Stimulated activated CD8-positive, alpha-beta memory T cell treated with anti-CD3 and anti-CD28 coated beads, Interleukin-12 subunit alpha, Interleukin-12 subunit beta, amount 100 ng/mL, for 4 hours (primary cell): Measurements from ENCODE around the gene SERPINB2.

ENCODE experiments used
- DNase-seq: peaks from one replicate; pipeline ENCODE4 v3.0.0-alpha.2; 2020; ENCODE audit warnings: low read depth

The SERPINB2 gene, protein sequence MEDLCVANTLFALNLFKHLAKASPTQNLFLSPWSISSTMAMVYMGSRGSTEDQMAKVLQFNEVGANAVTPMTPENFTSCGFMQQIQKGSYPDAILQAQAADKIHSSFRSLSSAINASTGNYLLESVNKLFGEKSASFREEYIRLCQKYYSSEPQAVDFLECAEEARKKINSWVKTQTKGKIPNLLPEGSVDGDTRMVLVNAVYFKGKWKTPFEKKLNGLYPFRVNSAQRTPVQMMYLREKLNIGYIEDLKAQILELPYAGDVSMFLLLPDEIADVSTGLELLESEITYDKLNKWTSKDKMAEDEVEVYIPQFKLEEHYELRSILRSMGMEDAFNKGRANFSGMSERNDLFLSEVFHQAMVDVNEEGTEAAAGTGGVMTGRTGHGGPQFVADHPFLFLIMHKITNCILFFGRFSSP

DNA sequence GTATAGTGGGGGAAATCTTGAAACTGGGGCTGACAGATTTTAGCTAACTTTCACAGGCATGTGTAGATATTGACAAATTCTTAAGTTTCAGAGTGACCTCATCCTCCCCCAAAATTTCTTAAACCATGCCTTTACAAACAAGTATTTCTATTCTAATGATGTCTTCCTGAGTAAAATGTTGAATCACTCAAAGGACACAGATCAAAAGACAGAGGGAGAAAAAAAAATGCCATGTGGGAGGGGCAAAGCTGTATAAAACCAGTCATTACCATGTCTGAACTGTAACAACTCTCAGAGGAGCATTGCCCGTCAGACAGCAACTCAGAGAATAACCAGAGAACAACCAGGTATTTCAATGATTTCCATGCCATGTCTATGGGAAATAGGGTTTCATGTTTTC is at the start of gene SERPINB2:
SERPINB2 (plus strand) TSS at position 282 of the 400 bp plus-strand sequence. CDS start 3,740 bp downstream, outside the sequence.
- DNase-seq = no peak

DNA sequence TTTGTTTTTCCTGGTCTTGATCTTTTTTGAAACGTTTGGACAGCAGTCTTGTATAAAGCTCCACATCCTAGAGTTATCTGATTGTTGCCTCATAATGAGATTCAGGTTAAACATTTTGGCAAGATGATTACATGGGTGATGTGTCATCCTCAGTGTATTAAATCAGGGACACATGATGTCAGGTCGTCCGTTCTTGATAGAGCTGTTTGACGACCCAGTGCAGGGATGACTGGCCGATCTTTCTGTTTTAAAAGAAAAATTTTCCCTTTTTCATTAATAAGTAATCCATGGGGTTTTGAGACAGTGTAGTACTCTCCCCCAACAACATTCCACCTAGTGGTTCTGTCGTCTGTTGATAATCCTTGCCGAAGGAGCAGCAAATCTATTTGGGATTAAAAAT is 44.5 kb upstream of the SERPINB2 start:
- DNase-seq = no peak

DNA sequence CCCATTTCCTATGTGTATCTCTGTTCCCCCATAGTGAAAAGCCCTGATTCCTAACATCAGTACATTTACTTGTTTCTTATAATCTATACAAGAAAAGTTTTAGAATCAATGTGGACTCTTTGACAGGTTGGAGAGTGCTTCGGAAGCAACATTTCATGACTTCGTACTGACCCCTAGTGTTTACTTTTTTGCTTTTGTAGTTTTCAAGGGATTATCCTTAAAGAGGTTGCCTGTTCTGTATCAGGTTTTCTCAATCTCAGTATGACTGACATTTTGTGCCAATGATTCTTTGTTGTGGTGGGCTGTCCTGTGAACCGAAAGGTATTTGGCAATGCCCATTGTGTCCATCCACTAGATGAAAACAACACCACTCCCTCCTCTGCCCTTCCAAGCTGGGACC is 43.3 kb upstream of the SERPINB2 start:
- DNase-seq = no peak

DNA sequence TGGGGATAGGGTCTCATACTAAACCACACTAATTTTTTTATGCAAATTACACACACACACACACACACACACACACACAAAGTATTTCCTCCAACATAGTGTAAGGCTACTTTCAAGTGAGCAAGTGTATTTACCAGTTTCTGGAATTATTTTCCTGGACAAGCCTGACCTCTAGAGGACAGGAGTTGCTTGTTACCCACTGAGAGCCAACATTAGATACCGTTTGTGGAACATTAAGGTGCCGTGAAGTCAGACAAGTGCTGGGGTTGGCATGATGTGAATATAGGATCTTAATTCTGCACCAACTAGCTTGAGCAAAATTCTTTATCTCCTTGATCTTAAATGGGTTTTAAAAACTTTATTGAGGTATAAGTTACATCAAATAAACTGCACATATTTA is 39.3 kb upstream of the SERPINB2 start:
- DNase-seq = no peak

DNA sequence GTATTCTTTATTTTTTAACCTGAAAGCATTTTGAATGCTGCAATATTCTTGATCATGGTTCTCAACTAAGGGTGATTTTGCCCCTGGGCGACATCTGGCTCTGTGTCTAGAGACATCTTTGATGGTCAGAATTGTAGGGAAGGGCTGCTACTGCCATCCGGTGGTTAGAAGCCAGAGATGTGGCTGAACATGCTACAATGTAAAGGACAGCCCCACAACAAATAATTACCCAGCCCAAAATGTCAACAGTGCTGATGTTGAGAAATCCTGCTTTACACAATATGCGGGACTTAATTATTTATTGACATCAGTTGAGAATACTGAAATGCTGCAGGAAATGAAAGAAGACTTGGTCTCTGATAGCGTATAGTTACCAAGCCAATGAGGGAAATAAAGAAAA is 37.5 kb upstream of the SERPINB2 start:
- no peak for DNase-seq

DNA sequence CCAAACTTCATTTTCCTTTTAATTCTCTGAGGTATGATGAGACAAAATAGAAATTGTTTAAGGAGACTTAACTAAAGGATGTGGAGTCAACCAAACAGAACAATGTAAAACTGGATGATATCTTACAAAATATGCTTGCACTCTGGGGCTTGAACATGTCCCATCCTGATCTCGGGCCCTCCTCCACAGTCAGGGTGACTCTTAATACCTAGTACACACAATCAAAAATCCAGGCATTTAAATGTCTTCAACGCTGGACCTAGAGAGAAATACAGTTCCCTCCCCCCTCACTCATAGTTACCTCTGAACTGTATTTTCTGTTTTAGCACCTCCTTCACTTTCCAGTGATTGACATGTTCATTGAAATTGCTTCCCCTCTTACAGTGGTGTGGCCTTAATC is 36.9 kb upstream of the SERPINB2 start:
- DNase-seq = no peak

DNA sequence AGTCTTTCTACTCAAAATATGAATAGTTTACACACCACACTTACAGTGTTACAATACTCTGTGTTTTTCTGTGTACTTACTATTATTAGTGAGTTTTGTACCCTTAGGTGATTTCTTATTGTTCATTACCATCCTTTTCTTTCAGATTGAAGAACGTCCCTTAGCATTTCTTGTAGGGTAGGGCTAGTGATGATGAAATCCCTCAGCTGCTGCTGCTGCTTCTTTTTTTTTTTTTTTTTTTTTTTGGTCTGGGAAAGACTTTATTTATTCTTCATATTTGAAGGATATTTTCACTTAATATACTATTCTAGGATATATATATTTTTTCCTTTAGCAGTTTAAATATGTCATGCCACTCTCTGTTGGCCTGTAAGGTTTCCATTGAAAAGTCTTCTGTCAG is 29.0 kb upstream of the SERPINB2 start:
- no peak for DNase-seq

DNA sequence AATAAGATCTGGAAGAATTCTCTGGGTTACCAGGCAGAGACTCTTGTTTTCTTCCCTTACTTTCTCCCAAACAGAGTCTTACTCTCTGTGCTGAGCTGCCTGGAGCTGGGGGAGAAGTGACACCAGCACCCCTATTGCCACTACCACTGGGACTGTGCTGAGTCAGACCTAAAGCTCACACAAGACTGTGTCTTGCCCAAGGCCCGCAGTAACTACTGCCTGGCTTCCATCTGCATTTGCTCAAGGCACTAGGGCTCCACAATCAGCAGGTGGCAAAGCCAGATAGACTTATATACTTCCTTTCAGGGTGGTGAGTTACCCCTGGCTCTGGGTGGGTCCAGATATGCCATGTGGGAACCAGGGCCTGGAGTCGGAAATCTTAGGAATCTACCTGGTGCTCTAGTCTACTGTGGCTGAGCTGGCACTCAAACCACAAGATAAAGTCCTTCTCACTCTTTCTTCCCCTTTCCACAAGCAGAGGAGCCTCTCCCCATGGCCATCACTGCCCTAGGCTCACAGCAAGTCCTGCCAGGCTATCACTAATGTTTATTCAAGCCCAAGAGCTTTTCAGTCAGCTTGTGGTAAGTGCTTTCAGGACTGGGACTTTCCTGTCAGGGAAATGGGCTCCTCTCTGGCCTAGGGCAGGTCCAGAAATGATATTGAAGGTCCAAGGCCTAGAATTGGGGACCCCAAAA is 27.6 kb upstream of the SERPINB2 start:
- no peak for DNase-seq

DNA sequence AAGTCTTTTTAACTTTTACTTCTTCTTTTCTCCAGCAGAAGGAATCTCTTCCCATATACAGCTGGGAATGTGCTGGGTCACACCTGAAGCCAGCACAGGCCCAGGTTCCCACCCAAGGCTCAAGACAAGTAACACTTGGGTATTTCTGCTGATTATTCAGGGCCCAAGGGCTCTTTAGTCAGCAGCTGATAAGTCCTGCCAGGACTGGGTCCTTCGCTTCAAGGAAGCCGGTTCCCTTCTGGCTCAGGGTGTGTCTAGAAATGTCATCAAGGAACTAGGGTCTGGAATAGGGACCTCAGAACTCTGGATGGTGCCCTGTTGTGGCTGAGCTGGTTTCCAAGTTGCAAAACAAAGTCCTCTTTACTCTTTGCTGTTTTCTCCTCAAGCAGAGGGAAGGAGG is 27.0 kb upstream of the SERPINB2 start:
- no peak for DNase-seq

DNA sequence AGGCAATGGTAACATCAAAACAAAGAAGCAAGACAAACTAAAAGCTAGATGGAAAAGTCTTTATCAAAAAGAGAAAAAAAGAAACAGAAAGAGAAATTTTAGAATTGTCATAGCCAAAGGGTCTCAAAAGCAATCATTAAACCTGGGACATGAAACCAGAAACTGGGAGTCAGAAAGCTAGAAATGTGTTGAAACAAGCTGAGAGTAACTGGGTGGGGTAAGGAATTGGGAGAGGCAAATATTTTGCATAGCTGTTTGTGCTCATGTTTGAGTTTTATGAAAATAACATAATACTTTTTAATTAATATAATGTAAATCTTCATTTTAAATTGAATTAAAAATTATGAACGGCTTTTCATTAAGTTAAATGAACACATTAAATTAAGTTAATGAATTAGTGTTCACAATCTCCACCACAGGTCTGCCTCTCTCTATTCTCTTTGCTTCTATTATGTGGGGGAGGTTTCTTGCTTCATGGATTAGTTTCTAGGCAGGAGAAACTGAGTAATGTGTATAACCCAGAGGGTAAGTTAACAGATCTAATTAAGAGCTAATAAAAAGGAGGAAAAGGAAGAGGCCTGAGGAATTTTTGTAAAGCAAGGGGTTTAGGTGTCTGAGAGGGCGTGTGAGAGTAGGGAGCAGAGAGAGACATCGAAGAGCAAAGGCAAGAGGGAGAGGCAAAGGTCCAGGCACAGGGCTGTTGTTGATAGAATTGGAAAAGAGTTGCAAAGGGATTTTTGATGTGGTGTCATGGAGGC is 20.0 kb upstream of the SERPINB2 start:
- DNase-seq = no peak

DNA sequence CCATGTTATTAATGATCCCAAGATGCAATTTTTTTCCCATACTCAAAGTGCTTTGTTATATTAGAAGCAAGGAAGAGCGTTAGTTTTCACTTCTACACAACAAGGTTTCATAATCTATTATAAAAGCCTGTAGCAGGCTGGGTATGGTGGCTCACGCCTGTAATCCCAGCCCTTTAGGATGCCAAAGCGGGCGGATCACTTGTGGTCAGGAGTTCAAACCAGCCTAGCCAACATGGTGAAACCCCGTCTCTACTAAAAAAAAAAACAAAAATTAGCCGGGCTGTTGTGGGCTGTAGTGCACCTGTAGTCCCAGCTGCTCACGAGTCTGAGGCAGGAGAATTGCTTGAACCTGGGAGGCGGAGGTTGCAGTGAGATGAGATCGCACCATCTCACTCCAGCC is 19.0 kb upstream of the SERPINB2 start:
- no peak for DNase-seq

DNA sequence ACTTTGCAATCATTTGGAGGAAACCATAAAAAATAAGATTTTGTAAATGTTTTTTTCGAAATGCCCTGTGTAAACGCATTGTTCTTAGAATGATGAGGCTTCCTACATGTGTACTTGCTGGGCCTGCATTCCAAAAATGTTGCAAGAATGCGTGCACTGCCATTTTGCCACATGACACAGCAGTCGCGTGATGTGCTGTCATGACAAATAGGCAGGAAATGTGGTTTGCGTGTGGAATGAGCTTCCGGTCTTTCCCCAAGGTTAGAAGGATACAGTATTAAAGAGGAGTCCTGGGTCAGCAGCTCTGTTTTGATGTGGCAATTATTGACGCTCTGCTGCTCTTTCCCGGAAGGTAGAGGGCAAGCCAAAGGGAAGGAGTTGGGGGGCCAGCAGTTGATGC is 18.1 kb upstream of the SERPINB2 start:
- DNase-seq = no peak

DNA sequence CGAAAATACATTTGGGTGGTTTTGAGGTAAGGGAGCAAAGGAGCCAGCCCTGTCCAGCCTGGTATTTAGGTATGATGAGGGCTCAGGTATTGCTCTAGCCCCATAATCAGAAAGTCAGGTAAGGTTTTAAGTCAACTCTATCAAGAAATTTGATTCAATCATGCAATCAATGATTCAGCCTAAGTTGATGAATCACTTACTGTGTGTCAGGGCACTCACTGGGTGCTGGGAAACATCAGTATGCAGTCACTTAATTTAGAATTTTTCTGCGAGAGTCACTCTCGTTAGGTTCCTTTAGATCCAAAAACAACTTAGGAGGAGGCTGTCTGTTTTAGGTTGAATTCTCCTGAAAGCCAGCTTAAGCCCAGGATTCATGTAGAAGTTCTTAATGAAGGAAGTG is 17.7 kb upstream of the SERPINB2 start:
- DNase-seq = no peak

DNA sequence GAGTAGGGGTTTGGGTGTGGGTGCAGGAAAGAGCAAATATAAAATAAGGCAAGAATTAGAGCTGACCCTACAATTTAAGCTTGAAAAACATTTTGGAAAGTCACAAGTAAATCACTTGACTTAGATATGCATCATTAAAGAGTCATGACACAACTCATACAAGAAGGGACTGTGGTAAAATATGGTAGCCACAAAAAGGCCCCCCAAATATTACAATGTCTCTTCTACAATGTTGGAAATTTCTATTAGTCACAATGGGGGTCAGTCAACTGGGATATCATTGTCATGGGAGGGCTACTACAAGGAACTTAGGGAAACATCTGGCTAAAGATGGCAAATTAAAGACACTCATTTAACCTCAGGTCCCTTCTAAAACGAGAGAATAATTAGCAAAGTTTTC is 15.7 kb upstream of the SERPINB2 start:
- DNase-seq = no peak

DNA sequence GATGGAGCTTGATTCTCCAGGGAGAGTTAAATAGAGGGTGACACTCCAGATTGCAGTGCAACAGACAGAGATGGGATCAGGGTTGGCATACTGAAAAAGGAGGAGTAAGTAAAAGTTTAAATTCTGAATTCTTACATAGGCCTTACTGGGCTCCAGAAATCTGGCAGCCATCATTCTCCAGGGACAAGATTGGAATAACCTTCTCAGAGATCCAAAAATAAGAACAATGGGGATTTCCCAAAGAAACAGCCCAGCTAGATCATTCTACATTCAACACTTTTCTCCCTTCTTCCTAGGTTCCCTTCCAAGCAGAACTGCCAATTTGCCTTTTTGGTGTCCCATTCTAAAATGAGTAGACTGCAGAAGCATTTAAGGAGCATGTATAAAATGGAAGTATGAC is 14.9 kb upstream of the SERPINB2 start:
- no peak for DNase-seq

DNA sequence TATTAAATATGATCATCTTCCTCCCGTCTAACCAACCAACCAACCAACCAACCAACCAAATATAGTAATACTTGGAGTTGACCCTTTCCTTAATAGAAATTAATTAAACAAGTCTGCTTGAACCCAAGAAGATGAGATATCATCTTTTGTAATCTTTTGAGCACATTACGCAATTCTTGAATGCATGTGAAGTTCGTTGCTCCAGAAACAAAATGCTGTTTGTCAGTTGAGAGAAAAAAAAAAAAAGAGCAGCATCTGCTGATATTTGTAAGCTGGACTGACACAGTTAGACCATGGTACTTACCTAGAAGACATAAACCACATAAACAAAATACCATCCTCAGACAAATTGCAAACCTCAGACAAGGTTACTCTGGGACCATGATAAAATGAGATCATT is 9.2 kb upstream of the SERPINB2 start:
- no peak for DNase-seq

DNA sequence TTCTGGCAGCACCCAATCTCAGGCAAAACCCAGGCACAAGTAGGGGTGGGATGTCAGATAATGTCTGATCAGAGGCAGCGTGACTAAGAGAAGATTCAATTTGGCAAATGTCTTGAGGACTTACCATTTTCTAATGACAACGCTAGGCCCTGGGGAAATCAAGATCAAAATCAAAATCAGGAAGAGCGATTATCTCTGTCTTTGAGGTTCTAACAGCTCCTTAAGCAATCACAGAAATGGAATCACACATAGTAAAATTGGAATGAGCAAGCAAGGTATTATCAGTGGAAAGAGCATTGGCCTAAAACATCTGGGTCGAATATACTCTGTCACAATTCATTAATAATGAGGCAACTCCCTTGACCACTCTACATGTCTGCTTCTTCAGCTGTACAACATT is 8.6 kb upstream of the SERPINB2 start:
- no peak for DNase-seq

DNA sequence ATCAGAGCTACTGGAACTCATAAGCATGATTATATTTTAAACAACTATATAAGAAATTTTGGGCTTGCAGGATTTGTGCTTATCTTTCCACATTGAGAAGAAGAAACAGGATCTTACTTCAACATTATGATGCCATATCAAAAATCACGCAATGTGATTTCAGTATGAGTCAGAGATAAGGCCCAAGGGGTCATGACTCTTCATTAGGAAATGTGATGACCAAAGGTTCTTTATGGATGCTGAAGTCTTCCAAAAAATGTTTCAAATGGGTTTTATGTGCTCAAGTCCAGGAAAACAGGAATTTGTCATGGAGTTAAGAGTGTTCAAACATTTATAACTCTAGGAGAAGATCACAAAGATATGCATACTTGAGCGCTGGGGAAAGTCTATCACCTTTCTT is 7.8 kb upstream of the SERPINB2 start:
- no peak for DNase-seq

DNA sequence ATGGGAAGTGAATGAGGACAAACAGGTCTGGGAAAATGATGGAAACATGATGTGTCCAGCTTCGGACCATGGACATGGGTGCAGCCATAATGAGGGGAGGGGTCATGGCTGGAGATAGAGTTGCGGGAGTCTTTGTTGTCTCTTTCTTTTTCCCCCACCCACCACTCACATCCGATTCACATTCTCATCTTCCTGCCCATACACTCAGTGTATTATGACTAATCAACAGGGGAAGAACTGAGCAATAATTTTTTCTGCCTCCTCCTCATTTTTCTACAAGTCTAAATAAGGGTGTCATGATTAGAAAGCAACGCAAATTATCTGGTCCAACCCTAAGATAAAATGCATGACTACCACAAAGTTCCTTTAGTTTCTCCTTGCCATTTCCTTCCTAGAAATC is 5.7 kb upstream of the SERPINB2 start:
- no peak for DNase-seq

DNA sequence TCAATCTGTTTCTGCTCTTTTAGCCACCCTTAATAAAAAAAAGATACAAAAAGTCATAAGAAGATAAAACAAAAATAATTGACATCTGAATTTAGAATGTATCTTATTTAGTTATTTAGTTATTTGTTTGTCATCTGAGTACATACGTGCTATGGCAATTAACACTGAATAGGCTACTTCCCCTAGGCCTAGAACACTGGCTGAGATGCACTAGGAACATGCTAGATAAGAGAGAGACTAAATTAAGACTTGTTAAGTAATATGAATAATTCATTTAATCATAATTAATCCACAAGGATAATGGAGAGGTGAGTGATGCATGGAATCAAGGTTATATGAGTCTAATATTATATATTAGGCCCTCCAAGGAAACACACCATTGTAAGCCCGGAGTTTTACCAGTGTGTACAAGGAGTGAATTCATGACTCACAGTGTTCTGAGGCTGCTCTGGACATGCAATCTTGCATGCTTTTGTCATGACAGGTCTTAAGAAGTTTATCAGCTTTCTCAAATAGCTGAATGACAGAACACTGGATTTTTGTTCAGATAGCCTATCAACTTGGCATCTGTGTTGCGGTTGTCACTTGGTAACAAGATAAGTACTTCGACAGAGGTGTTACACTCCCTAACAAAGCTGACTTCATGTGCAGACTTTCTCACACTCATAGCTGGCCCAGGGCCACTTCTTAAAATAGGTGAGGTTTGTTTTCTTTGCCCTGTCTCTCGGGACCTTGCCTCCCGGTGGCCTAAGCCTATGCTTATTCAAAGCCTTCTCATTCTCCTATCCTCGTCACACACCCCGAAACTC is 5.0 kb upstream of the SERPINB2 start:
- no peak for DNase-seq

DNA sequence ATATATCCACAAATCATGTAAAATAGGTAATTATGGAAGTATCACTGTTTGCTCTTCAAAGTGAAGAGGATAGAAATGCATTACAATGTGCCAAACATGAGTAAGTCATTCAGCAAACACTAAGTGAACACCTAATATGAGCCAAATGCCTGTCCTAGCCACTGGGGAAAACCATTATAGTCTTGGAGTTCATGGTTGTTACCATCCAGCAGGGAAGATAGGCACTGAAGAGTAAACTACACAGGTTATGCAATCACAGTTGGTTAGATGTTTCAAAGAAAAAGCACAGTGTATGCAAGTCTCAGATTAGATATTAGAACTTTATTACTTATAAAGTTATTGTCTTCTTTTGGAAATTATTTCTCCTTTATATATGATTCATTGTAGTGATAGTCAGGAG is 3.9 kb upstream of the SERPINB2 start:
- DNase-seq = no peak
